Ovary (tissue), 3 donors: ENCODE data around the gene PCARE.

Experiments used
- CTCF ChIP-seq, 3 donors: fragments of 450-650 bp in 2 of 3; fragments of 200-600 bp in 1 of 3; IDR thresholded peaks; one replicate each; pipeline versions ENCODE4 v1.5.1 to v1.8.0; 2016 to 2022; ENCODE audit warnings: antibody characterized with exemption in 3 of 3, mild to moderate bottlenecking in 1 of 3
- POLR2A ChIP-seq: fragments of 450-650 bp; IDR thresholded peaks from one replicate; pipeline ENCODE4 v1.6.1; 2017; ENCODE audit warnings: antibody characterized with exemption, mild to moderate bottlenecking, moderate library complexity
- donor health status: DM: no; HTN: no; CAD: no.

- TF ChIP-seq CTCF (IDR thresholded peaks at IDR 0.05) (no peak), POLR2A (no peak)
Observed at GRCh38 chr2:29113027-29113686, 38.8 kb upstream of the PCARE start.
